Panc1 (cell line): ENCODE measurements around the gene TGM3. TPM values are rescaled to one million over a fixed set of nuclear protein-coding genes. Genes with fewer than 3 reads are reported as not detected.

ENCODE experiments used
- ATAC-seq: fragments of 200-7000 bp; cut with Tn5 transposase; 2 replicates; pipeline ENCODE4 v1.9.1; 2020; ENCODE audit warnings: mild to moderate bottlenecking, moderate library complexity
- BruUV-seq: library from RNA; stranded (reverse); fragments of 400-500 nt; replicated peaks from 2 replicates; lab custom pipeline; 2021; lab: Mats Ljungman, UMichigan
- CTCF ChIA-PET: fragments of 300-600 bp; sonication (Branson Sonifier 250); formaldehyde crosslinking; loops from one replicate; lab custom pipeline; 2022; ENCODE audit warnings: antibody characterized with exemption; lab: Charles Lee
- POLR2A ChIA-PET: fragments of 300-600 bp; sonication (Branson Sonifier 250); formaldehyde crosslinking; loops from one replicate; lab custom pipeline; 2022; ENCODE audit warnings: antibody characterized with exemption; lab: Charles Lee
- DNase-seq: peaks from one replicate; pipeline ENCODE4 v3.0.0-alpha.2; 2010; ENCODE audit warnings: low read depth, low spot score
- H3K27ac ChIP-seq: 2 replicates; pipeline ENCODE4 v1.5.1; 2011; ENCODE audit warnings: mild to moderate bottlenecking, low read length, inconsistent platforms
- H3K27me3 ChIP-seq: fragments of 200-500 bp; sonication (Bioruptor generic); 2 replicates; pipeline ENCODE4 v1.6.0; 2014; ENCODE audit warnings: low read length, inconsistent platforms; ENCODE audit not compliant: control insufficient read depth, insufficient read depth
- H3K36me3 ChIP-seq: fragments of 200-500 bp; sonication (Bioruptor generic); 2 replicates; pipeline ENCODE4 v1.5.1; 2014; ENCODE audit warnings: inconsistent platforms, mild to moderate bottlenecking, low read length, moderate library complexity; ENCODE audit not compliant: control insufficient read depth, insufficient read depth
- H3K4me1 ChIP-seq: 2 replicates; pipeline ENCODE4 v1.5.1; 2011; ENCODE audit warnings: inconsistent platforms, mild to moderate bottlenecking, low read length, moderate library complexity; ENCODE audit not compliant: control insufficient read depth, insufficient read depth
- H3K4me3 ChIP-seq, 2 experiments: 2 replicates each; pipeline ENCODE4 v1.5.1; 2011 to 2012; ENCODE audit warnings: low read depth in 2 of 2, low read length in 2 of 2, mild to moderate bottlenecking in 2 of 2, inconsistent platforms in 1 of 2, moderate library complexity in 1 of 2
- H3K9me3 ChIP-seq: fragments of 200-500 bp; sonication (Bioruptor generic); 2 replicates; pipeline ENCODE4 v1.5.1; 2014; ENCODE audit warnings: low read depth, mild to moderate bottlenecking, inconsistent platforms, low read length, moderate library complexity; ENCODE audit not compliant: control insufficient read depth, insufficient read depth
- CTCF ChIP-seq: fragments of 450-650 bp; IDR thresholded peaks from 2 replicates; pipeline ENCODE4 v1.5.1; 2017; ENCODE audit warnings: mild to moderate bottlenecking
- POLR2AphosphoS5 ChIP-seq: IDR thresholded peaks from 2 replicates; pipeline ENCODE4 v1.6.1; 2012; ENCODE audit warnings: mild to moderate bottlenecking, low read depth, low read length, moderate library complexity
- REST ChIP-seq, 2 experiments: IDR thresholded peaks; 2 replicates each; pipeline ENCODE4 v1.6.1; 2011 to 2012; ENCODE audit warnings: low read depth in 2 of 2, control low read depth in 1 of 2, low read length in 1 of 2, mild to moderate bottlenecking in 1 of 2, moderate library complexity in 1 of 2; ENCODE audit not compliant: insufficient read depth in 1 of 2
- SIN3A ChIP-seq: IDR thresholded peaks from 2 replicates; pipeline ENCODE4 v1.6.1; 2012; ENCODE audit warnings: low read depth, mild to moderate bottlenecking, low read length, moderate library complexity, borderline replicate concordance; ENCODE audit not compliant: insufficient read depth
- TCF7L2 ChIP-seq: IDR thresholded peaks from 2 replicates; pipeline ENCODE4 v1.6.1; 2011; ENCODE audit warnings: mild to moderate bottlenecking, low read depth, low read length, inconsistent platforms
- in situ Hi-C: cut with HindIII; loops from 2 replicates; pipeline ENCODE4 v1.10.0; 2016; ENCODE audit warnings: low sequenced_read_pairs, low pct_unique_long_range_greater_than_20kb
- intact Hi-C: fragments of 100-400 bp; cut with micrococcal nuclease; formaldehyde crosslinking; loops from one replicate; pipeline ENCODE4 v1.10.0; 2022; ENCODE audit not compliant: unreplicated experiment
- total RNA-seq: library from RNA; stranded (reverse); gene quantifications from one replicate; pipeline ENCODE4 v1.2.1, GENCODE V29; 2021; ENCODE audit not compliant: unreplicated experiment

TGM3 gene
- total RNA-seq, 1 experiment from 2014 or later: not detected

- in situ Hi-C loops: no loop called here
- intact Hi-C loops: no loop called here
- H3K4me3 ChIP-seq: no peak overlapping the region
- CTCF ChIA-PET: no interaction called here
- ATAC-seq (no peak), DNase-seq (no peak)
- no TSS peak for BruUV-seq
- H3K4me1 ChIP-seq: no peaks in the 10 kb centered on the region
- no peaks in the 10 kb centered on the region for H3K36me3 ChIP-seq
- POLR2A ChIA-PET: no interaction called here
- H3K27me3 ChIP-seq: peaks cover 10% of the 10 kb centered on the region
- H3K27ac ChIP-seq: no peak overlapping the region
- TF ChIP-seq CTCF (no peak), SIN3A (no peak), REST (IDR thresholded peaks at IDR 0.05; ENCODE audit: insufficient read depth in 1 of 2, low read depth in 2 of 2, low read length in 1 of 2) (no peak), POLR2AphosphoS5 (no peak), TCF7L2 (no peak)
- H3K9me3 ChIP-seq: peaks cover 3% of the 10 kb centered on the region; the same call in 1 of the 2 replicates
Measured at GRCh38 chr20:2358006-2358405, 62.2 kb downstream of the TGM3 start.

GRCh38 chr20:2361035-2361593 lies 65.3 kb downstream of the TGM3 start:
- H3K27me3 ChIP-seq: peaks cover 4% of the 10 kb centered on the region
- H3K9me3 ChIP-seq: peaks cover 3% of the 10 kb centered on the region; the same call in 1 of the 2 replicates
- TF ChIP-seq TCF7L2 (no peak), SIN3A (no peak), POLR2AphosphoS5 (no peak), CTCF (no peak), REST (IDR thresholded peaks at IDR 0.05; ENCODE audit: insufficient read depth in 1 of 2, low read depth in 2 of 2, low read length in 1 of 2) (no peak)
- ATAC-seq (no peak), DNase-seq (no peak)
- no peak overlapping the region for H3K27ac ChIP-seq
- H3K4me3 ChIP-seq: no peak overlapping the region
- H3K36me3 ChIP-seq: no peaks in the 10 kb centered on the region
- POLR2A ChIA-PET: no interaction called here
- H3K4me1 ChIP-seq: no peaks in the 10 kb centered on the region
- in situ Hi-C loops (no loop called here), intact Hi-C loops (no loop called here)
- no TSS peak for BruUV-seq
- CTCF ChIA-PET: no interaction called here
